Measurements from ENCODE around the gene CDC42EP4. TPM values are rescaled to one million over a fixed set of nuclear protein-coding genes. Genes with fewer than 3 reads are reported as not detected.

CDC42EP4 gene
- total and polyA plus RNA-seq, 9 of the 15 experiments (the other 6 are each of a cell fraction or from before 2014, with no cell fraction given) = 0.65 to 20.8 (median 12.3) TPM

GRCh38 chr17:73292031-73292531 lies 19.7 kb downstream of the CDC42EP4 start (continued):
- TF ChIP-seq MNT (conservative IDR thresholded peaks at IDR 0.05) (0 out of 4 replicates have a peak, but pooled peaks of 1 of the 2 experiments have one; percentile 24), ZBTB1 (CRISPR knock-in tag; IDR thresholded peaks at IDR 0.05; ENCODE audit: borderline replicate concordance, low read depth) (no peak), ZNF282 (CRISPR knock-in tag; IDR thresholded peaks at IDR 0.05) (no peak), FOSL1 (tag; conservative IDR thresholded peaks at IDR 0.05) (peak; percentile 0; the same call in 1 of the 2 replicates), BHLHE40 (IDR thresholded peaks at IDR 0.05; ENCODE audit: low read length) (peak; percentile 49; the same call in 1 of the 2 replicates), PCBP1 (IDR thresholded peaks at IDR 0.05; ENCODE audit: low read depth, low read length, poor library complexity, severe bottlenecking) (no peak), ZC3H8 (IDR thresholded peaks at IDR 0.05) (no peak), NFE2L1 (tag; IDR thresholded peaks at IDR 0.05; ENCODE audit: borderline replicate concordance, low read depth) (no peak), ZBTB33 (CRISPR knock-in tag; IDR thresholded peaks at IDR 0.05) (0 out of 2 replicates have a peak, but pooled peaks have one; percentile 22), ZNF57 (CRISPR knock-in tag; IDR thresholded peaks at IDR 0.05) (no peak), GTF2A2 (tag; IDR thresholded peaks at IDR 0.05) (no peak), U2AF2 (optimal IDR thresholded peaks at IDR 0.05; ENCODE audit: low read depth, low read length) (no peak), RBM34 (IDR thresholded peaks at IDR 0.05; ENCODE audit: borderline replicate concordance, insufficient read depth, low read length) (no peak), STAG1 (CRISPR knock-in tag; IDR thresholded peaks at IDR 0.05; ENCODE audit: borderline replicate concordance) (no peak), ZNF695 (CRISPR knock-in tag; IDR thresholded peaks at IDR 0.05) (no peak), ZNF507 (tag; conservative IDR thresholded peaks at IDR 0.05) (no peak), NR4A1 (CRISPR knock-in tag; IDR thresholded peaks at IDR 0.05) (no peak), NR4A1 (tag; IDR thresholded peaks at IDR 0.05) (no peak), TCFL5 (CRISPR knock-in tag; conservative IDR thresholded peaks at IDR 0.05) (no peak), ERF (CRISPR knock-in tag; IDR thresholded peaks at IDR 0.05) (0 out of 2 replicates have a peak, but pooled peaks have one; percentile 30), ELF2 (CRISPR knock-in tag; IDR thresholded peaks at IDR 0.05) (no peak), PATZ1 (CRISPR knock-in tag; IDR thresholded peaks at IDR 0.05; ENCODE audit: borderline replicate concordance) (no peak), MAX (CRISPR knock-in tag; IDR thresholded peaks at IDR 0.05) (peak; percentile 14; the same call in 1 of the 2 replicates)
